Calu3 (cell line): Measurements from ENCODE around the gene RXRG. TPM values are rescaled to one million over a fixed set of nuclear protein-coding genes. Genes with fewer than 3 reads are reported as not detected.

Source experiments
- BruUV-seq: library from RNA; stranded (reverse); fragments of 400-500 nt; replicated peaks from 2 replicates; lab custom pipeline; 2021; lab: Mats Ljungman, UMichigan
- CTCF ChIA-PET: fragments of 300-600 bp; sonication (Branson Sonifier 250); formaldehyde crosslinking; loops from one replicate; lab custom pipeline; 2022; ENCODE audit warnings: antibody characterized with exemption; lab: Charles Lee
- DNase-seq: peaks from one replicate; pipeline ENCODE4 v3.0.0; 2022
- H3K27ac Mint-ChIP-seq: one replicate; pipeline ENCODE4 v1.8.0; 2022; ENCODE audit warnings: mixed read lengths; ENCODE audit not compliant: unreplicated experiment
- H3K27me3 Mint-ChIP-seq: one replicate; pipeline ENCODE4 v1.8.0; 2022; ENCODE audit warnings: mixed read lengths; ENCODE audit not compliant: unreplicated experiment
- H3K36me3 Mint-ChIP-seq: one replicate; pipeline ENCODE4 v1.8.0; 2022; ENCODE audit warnings: mild to moderate bottlenecking, moderate library complexity, mixed read lengths; ENCODE audit not compliant: insufficient read depth, unreplicated experiment
- H3K4me1 Mint-ChIP-seq: one replicate; pipeline ENCODE4 v1.8.0; 2022; ENCODE audit warnings: mild to moderate bottlenecking, low read depth, mixed read lengths; ENCODE audit not compliant: unreplicated experiment
- H3K4me3 Mint-ChIP-seq: one replicate; pipeline ENCODE4 v1.8.0; 2022; ENCODE audit warnings: mild to moderate bottlenecking, low read depth, moderate library complexity, mixed read lengths; ENCODE audit not compliant: unreplicated experiment
- H3K9me3 Mint-ChIP-seq: one replicate; pipeline ENCODE4 v1.8.0; 2022; ENCODE audit warnings: low read depth, mixed read lengths; ENCODE audit not compliant: unreplicated experiment
- intact Hi-C: fragments of 100-400 bp; cut with micrococcal nuclease; formaldehyde crosslinking; loops from one replicate; pipeline ENCODE4 v1.10.0; 2022; ENCODE audit not compliant: unreplicated experiment
- total RNA-seq: library from RNA; stranded (reverse); gene quantifications from 2 replicates; pipeline ENCODE4 v1.2.3, GENCODE V29; 2022
- TF ChIP-seq, protein P1 (sequence below): fragments of 200-600 bp; IDR thresholded peaks from one replicate; pipeline ENCODE4 v1.8.0; 2022; ENCODE audit warnings: antibody characterized with exemption; ENCODE audit not compliant: unreplicated experiment

Gene RXRG
- total RNA-seq, 1 experiment from 2014 or later = not detected

DNA sequence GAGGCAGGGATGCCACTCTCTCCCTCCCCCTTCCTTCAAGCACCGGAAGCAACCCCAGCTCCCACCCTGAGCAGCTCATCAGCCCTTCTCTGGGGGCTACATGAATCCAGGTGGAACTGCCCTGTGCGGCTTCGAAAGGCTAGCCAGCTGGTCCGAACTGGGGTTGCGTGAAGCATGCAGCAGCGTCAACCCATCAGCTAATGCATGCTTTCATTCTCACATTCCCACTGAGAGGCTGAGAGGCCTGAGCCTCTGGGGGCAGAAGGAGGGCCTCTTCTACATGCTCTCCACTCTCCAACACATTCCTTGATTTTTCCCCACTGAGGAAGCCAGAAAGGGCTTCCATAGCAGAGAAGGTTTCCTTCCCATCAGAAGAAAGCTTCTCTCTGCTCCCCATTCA is 5.6 kb downstream of the RXRG start:
- TF ChIP-seq, protein P1, sequence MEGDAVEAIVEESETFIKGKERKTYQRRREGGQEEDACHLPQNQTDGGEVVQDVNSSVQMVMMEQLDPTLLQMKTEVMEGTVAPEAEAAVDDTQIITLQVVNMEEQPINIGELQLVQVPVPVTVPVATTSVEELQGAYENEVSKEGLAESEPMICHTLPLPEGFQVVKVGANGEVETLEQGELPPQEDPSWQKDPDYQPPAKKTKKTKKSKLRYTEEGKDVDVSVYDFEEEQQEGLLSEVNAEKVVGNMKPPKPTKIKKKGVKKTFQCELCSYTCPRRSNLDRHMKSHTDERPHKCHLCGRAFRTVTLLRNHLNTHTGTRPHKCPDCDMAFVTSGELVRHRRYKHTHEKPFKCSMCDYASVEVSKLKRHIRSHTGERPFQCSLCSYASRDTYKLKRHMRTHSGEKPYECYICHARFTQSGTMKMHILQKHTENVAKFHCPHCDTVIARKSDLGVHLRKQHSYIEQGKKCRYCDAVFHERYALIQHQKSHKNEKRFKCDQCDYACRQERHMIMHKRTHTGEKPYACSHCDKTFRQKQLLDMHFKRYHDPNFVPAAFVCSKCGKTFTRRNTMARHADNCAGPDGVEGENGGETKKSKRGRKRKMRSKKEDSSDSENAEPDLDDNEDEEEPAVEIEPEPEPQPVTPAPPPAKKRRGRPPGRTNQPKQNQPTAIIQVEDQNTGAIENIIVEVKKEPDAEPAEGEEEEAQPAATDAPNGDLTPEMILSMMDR = no peak
- no peak for DNase-seq
- peaks cover 40% of the 10 kb centered on the region for H3K27me3 Mint-ChIP-seq
- H3K4me1 Mint-ChIP-seq = no peaks in the 10 kb centered on the region
- CTCF ChIA-PET = no interaction called here
- H3K27ac Mint-ChIP-seq = no peak overlapping the region
- no TSS peak for BruUV-seq
- intact Hi-C loops = no loop called here
- H3K9me3 Mint-ChIP-seq = no peaks in the 10 kb centered on the region
- H3K36me3 Mint-ChIP-seq = no peaks in the 10 kb centered on the region
- no peak overlapping the region for H3K4me3 Mint-ChIP-seq

DNA sequence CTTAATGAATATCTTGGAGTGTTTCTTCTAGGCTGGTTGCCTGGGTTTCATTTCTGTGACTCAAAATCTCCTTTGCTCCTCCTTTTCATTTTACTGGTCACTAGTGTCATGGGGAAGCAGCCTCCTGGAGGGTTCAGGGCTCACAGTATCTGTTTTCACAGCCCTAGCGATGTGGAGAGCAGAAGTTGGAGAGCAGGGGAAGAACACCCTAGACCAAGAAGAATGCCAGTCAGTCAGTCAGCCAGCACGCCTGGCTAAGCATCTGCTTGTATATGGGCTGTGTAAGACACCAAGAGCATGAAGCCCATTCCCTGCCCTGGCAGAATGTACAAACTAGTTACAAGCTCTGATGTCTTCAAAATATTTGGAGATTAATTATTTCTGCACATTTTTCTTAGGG is 7.9 kb downstream of the RXRG start:
- Mint-ChIP-seq H3K9me3 (no peaks in the 10 kb centered on the region), H3K36me3 (no peaks in the 10 kb centered on the region), H3K4me3 (no peak overlapping the region), H3K4me1 (no peaks in the 10 kb centered on the region), H3K27ac (no peak overlapping the region), H3K27me3 (peaks cover 60% of the 10 kb centered on the region)
- intact Hi-C loops = no loop called here
- no TSS peak for BruUV-seq
- CTCF ChIA-PET = no interaction called here
- no peak for DNase-seq
- TF ChIP-seq, protein P1 = no peak

GRCh38 chr1:165435801-165436200 is 9.1 kb downstream of the RXRG start:
- H3K9me3 Mint-ChIP-seq = no peaks in the 10 kb centered on the region
- no peak overlapping the region for H3K27ac Mint-ChIP-seq
- H3K27me3 Mint-ChIP-seq = peaks cover 72% of the 10 kb centered on the region
- TF ChIP-seq, protein P1 = no peak
- CTCF ChIA-PET = no interaction called here
- no peak overlapping the region for H3K4me3 Mint-ChIP-seq
- DNase-seq = no peak
- no peaks in the 10 kb centered on the region for H3K4me1 Mint-ChIP-seq
- intact Hi-C loops = no loop called here
- no TSS peak for BruUV-seq
- no peaks in the 10 kb centered on the region for H3K36me3 Mint-ChIP-seq

GRCh38 chr1:165434281-165434680 is 10.6 kb downstream of the RXRG start:
- BruUV-seq = no TSS peak
- no peaks in the 10 kb centered on the region for H3K36me3 Mint-ChIP-seq

More at GRCh38 chr1:165434281-165434680, 10.6 kb downstream of the RXRG start:
- no peaks in the 10 kb centered on the region for H3K4me1 Mint-ChIP-seq
- H3K4me3 Mint-ChIP-seq = no peak overlapping the region
- CTCF ChIA-PET = interaction anchor here (1.2 kb wide), 1 partner anchor 25 kb away, joined by 3 read pairs; no protein-coding TSS in a partner anchor
- no peaks in the 10 kb centered on the region for H3K9me3 Mint-ChIP-seq
- TF ChIP-seq, protein P1 = no peak
- DNase-seq = no peak
- no peak overlapping the region for H3K27ac Mint-ChIP-seq
- intact Hi-C loops = no loop called here
- peaks cover 78% of the 10 kb centered on the region for H3K27me3 Mint-ChIP-seq
